Activated CD4-positive, alpha-beta T cell treated with anti-CD3 and anti-CD28 coated beads, Interleukin-2, amount 50 U/mL, for 16 hours (primary cell): ENCODE measurements around the gene CXCL17.
"Not testable (repeated sequence)": the region's sequence is repeated elsewhere in the genome, so short reads cannot be mapped to it uniquely, and the experiment has no call there.

Source experiments
- DNase-seq: peaks from one replicate; pipeline ENCODE4 v3.0.0-alpha.2; 2020

Gene CXCL17

GRCh38 chr19:42465827-42466280 lies 23.1 kb upstream of the CXCL17 start:
- DNase-seq, result no peak

GRCh38 chr19:42461700-42462324 lies 19.1 kb upstream of the CXCL17 start:
- no peak for DNase-seq

- DNase-seq, result not testable (repeated sequence)
Measured at GRCh38 chr19:42461231-42461630, 18.5 kb upstream of the CXCL17 start.

- DNase-seq, result no peak
Measured at GRCh38 chr19:42459926-42460325, 17.2 kb upstream of the CXCL17 start.

GRCh38 chr19:42455621-42456081 lies 12.9 kb upstream of the CXCL17 start:
- DNase-seq, result no peak

- DNase-seq, result no peak
Measured at GRCh38 chr19:42455086-42455485, 12.3 kb upstream of the CXCL17 start.

GRCh38 chr19:42452590-42452989 lies 9.8 kb upstream of the CXCL17 start:
- DNase-seq, result no peak

GRCh38 chr19:42450314-42450934 lies 7.7 kb upstream of the CXCL17 start:
- peak; percentile 87 for DNase-seq

- DNase-seq, result not testable (repeated sequence)
Measured at GRCh38 chr19:42448306-42448705, 5.6 kb upstream of the CXCL17 start.

- DNase-seq, result no peak
Measured at GRCh38 chr19:42445948-42446347, 3.2 kb upstream of the CXCL17 start.

GRCh38 chr19:42443944-42444398 lies 1.2 kb upstream of the CXCL17 start:
- no peak for DNase-seq

- DNase-seq, result no peak
Measured at GRCh38 chr19:42441049-42441445, 1.7 kb downstream of the CXCL17 start.

GRCh38 chr19:42440357-42441048 lies 2.2 kb downstream of the CXCL17 start:
- peak; percentile 82 for DNase-seq

GRCh38 chr19:42436006-42436405 lies 6.7 kb downstream of the CXCL17 start:
- DNase-seq, result no peak

GRCh38 chr19:42435316-42435715 lies 7.4 kb downstream of the CXCL17 start:
- no peak for DNase-seq

GRCh38 chr19:42433503-42434260 lies 9.1 kb downstream of the CXCL17 start:
- DNase-seq, result peak; percentile 65

- DNase-seq, result no peak
Measured at GRCh38 chr19:42431486-42431885, 11.3 kb downstream of the CXCL17 start.

GRCh38 chr19:42428676-42429075 lies 14.1 kb downstream of the CXCL17 start:
- DNase-seq, result no peak

GRCh38 chr19:42427313-42427712 lies 15.4 kb downstream of the CXCL17 start, which contains the start of gene LIPE:
LIPE (minus strand) TSS chr19:42427388; CDS start chr19:42427149, 239 bp downstream.
- DNase-seq, result no peak

GRCh38 chr19:42426643-42427042 lies 16.1 kb downstream of the CXCL17 start:
- DNase-seq, result no peak

GRCh38 chr19:42424712-42425131 lies 18.0 kb downstream of the CXCL17 start:
- DNase-seq, result no peak

- DNase-seq, result no peak
Measured at GRCh38 chr19:42424345-42424707, 18.4 kb downstream of the CXCL17 start.
